ENCODE results near the gene ATG9B.
"Not testable (repeated sequence)": the region's sequence is repeated elsewhere in the genome, so short reads cannot be mapped to it uniquely, and the experiment has no call there.

ATG9B gene

DNA sequence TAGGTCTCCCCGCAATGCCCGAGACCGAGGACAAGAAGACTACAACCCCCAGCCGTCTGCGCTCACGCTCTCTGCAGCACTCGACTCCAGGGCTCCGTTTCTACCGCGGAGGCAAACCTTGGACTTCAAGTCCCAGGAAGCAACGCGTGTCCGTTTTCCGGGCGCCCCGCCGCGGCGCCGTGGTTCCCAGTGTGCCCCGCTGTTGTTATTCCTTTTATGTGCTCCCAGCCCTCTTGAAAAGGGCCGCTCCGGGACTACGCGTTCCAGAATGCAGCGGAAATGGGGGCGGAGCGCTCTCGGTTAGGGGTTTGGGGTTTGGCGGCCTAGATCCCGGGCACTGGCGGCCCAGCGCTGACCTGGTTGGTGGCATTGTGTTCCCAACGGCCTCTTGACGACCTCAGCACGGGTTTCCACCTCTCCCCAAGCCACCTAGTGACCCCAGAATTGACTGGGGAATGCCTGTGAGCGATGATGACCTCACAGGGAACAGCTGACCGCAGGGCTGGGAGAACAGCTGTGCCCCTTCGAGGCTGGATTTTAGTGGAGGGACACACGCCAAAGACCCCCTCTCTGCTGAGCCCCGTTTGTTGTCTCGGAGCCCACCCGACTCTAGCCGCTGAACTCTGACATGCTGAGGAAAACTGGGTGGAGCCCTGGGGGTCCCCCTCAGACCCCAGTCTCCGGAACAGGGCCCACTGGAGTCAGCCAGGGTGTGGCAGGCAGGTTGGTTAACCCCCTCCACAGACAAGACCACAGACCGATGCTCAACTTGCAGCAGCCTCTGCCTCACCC is 33.9 kb upstream of the ATG9B start:
- peak; percentile 99 for DNase-seq

DNA sequence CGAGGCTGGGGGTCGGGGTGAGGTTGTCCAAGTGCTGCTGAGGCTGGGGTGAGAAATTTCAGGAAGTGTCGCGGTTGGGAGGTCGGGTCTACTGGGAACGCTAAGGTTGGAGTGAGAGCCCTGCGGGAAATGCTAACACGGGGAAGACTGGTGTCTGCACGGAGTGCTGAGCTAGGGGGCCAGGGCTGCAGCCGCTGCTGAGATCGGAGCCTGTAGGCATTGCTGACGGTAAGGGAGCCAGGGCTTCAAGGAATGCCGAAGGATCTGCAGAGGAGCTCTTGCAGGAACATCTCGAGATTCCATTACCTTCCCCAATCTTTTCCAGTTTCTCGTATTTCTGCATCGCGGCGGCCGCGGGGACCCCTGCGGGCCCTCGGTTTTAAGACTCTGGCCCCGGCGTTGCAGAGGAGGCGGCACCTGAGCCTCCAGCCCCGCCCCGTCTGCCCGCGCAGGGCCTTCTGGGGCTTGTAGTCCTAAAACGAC is 33.3 kb upstream of the ATG9B start, which contains the start of gene CDK5:
Gene CDK5, minus strand, starts transcription at position 392 of the 483 bp plus-strand sequence. Its CDS starts 49 bp downstream, at position 343.
- DNase-seq: no peak

DNA sequence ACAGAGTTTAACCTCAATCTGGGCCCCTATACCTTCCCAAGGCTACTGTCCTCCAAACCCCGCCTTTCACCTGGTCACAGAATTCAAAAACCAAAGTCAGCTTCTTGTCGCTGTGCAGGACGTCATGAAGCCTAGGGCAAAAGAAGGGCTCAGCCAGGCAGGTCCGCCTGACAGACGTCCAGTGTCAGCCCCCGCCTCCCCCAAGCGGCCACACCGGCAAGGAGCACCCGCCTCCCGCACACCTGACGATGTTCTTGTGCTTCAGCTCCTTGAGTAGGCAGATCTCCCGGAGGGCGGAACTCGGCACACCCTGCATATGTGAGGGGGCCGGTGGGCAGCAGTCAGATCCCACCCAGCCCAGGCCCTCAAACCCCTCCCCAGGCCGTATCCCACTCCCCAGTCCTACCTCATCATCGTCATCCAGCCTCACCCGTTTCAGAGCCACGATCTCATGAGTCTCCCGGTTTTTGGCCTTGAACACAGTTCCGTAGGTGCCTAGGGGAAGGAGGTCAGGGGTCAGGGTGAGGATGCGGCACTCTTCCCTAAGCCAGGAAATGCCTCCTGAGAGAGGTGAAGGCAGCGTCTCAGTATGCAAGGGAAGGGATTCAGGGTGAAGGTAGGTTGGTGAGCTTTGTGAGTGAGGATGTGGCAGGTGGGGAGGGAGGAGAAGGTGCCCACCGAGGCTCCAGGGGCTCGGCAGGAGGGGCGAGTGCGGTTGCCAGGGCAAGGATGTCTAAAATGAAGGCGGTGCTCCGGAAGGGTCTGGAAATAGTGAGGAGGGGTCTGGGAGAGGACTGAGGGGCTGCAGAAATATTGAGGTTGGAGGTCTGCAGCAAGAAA is 32.6 kb upstream of the ATG9B start:
- no peak for DNase-seq

DNA sequence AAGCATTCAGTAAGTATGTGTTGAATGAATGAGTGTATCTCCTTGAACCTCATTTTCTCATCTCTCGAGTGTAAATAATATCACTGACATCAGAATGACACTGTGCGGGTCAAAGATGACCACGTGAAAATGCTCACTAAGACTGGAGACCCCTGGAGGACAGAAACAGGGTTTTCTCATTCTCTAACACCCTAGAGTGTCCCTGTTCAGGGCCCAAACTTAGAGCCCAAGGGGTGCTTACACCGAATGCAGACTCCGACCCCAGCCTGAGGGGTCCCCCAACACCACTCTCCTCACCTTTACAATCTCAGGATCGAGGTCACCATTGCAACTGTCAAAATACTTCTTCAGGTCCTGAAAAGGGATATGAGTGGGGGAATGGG is 32.0 kb upstream of the ATG9B start:
- no peak for DNase-seq

DNA sequence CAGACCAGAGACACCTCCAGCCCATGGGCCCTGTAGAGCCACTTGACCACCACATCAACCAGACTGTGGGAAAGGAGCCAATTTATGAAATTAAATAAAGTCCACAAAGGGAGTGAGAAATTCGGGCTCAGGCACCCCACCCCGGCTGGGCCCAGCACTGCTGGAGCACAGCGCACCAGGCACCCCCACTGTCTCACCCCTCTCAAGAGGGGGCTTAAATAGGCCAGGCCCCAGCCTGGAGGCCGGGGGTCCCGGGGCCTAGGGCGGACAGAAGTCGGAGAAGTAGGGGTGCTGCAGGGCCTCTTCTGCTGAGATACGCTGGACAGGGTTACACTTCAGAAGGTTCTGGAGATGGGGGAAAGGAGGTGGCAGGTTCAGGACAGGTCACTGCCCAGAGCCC is 29.5 kb upstream of the ATG9B start:
- DNase-seq: no peak

DNA sequence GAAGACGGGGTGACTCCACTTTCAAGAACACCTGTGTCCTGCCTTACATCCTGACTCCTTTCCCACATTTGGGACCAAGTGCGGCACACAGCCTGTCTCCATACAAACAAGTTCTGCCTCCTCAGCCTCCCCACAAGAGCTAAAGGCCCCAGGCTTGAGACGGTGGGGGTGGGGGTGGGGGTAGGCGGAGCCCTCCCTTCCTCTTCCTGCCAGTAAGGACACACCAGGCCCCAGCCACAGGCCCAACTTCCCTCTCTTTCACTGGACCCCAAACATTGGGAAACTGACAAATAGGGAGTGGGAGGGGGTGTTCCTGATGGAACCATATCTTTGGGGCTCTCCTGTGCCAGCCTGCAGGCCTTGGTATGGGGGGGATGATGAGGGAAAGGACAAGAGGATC is 28.8 kb upstream of the ATG9B start:
- DNase-seq: no peak

DNA sequence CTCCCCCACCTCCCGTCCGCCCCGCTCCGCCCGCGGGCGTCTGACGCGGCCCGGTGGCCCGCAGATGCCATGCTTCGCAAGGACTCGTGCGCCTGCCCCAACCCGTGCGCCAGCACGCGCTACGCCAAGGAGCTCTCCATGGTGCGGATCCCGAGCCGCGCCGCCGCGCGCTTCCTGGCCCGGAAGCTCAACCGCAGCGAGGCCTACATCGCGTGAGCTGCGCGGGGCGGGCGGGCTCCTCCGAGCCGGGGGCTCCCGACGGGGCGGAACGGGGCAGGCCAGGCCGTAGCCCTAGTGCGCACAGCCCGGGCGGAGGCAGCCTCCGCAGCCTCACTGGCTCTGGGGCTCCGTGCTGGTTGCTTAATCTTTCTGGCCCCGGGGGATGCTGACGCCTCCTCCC is 26.8 kb upstream of the ATG9B start:
- no peak for DNase-seq

DNA sequence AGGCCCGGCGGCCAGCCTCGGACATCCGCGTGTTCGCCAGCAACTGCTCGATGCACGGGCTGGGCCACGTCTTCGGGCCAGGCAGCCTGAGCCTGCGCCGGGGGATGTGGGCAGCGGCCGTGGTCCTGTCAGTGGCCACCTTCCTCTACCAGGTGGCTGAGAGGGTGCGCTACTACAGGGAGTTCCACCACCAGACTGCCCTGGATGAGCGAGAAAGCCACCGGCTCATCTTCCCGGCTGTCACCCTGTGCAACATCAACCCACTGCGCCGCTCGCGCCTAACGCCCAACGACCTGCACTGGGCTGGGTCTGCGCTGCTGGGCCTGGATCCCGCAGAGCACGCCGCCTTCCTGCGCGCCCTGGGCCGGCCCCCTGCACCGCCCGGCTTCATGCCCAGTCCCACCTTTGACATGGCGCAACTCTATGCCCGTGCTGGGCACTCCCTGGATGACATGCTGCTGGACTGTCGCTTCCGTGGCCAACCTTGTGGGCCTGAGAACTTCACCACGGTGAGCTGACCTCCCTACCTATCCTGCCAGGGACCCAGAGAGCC is 24.7 kb upstream of the ATG9B start:
- no peak for DNase-seq

DNA sequence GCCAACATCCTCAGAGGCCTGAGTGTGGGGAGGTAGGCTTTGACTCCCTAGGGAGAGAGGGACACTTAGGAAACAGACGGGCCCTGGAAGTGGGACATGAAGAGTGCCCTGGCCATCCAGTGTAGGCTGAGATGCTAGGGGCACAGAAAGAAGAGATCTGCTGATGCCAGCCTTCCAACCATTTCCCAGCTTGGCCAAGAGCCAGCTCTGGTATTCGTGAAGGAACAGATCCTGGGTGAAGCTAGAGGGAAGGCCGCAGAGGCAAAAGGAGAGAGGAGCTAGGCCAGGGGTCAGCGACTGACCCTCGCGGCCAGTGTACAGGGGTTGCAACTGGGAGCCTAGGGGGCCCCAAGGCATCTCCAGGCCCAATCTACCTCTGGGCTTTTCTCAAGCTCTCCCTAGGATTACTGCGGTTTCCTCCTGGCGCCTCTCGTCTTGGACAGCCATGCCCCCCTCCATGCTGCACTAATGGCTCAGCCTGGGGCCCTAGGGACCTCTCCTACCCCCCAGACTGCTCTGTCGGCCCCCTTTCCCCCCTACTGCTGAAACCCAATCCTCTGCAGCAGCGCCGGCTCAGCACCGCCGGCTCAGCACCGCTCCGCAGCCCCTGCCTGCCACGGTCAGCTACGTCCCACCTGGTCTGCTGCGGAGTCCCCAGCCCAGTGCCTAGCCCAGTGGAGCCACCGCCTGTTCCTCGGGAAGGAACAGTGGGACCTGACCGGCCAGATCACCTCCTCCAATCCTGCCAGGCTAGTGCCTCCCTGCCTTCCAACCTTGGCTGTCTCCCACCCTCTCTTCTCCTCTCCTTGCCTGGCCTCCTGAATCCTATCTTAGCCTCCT is 23.9 kb upstream of the ATG9B start, which contains the start of gene ASIC3:
Gene ASIC3, plus strand, starts transcription at position 556 of the 840 bp plus-strand sequence. CDS start 355 bp downstream, outside the sequence.
- no peak for DNase-seq

DNA sequence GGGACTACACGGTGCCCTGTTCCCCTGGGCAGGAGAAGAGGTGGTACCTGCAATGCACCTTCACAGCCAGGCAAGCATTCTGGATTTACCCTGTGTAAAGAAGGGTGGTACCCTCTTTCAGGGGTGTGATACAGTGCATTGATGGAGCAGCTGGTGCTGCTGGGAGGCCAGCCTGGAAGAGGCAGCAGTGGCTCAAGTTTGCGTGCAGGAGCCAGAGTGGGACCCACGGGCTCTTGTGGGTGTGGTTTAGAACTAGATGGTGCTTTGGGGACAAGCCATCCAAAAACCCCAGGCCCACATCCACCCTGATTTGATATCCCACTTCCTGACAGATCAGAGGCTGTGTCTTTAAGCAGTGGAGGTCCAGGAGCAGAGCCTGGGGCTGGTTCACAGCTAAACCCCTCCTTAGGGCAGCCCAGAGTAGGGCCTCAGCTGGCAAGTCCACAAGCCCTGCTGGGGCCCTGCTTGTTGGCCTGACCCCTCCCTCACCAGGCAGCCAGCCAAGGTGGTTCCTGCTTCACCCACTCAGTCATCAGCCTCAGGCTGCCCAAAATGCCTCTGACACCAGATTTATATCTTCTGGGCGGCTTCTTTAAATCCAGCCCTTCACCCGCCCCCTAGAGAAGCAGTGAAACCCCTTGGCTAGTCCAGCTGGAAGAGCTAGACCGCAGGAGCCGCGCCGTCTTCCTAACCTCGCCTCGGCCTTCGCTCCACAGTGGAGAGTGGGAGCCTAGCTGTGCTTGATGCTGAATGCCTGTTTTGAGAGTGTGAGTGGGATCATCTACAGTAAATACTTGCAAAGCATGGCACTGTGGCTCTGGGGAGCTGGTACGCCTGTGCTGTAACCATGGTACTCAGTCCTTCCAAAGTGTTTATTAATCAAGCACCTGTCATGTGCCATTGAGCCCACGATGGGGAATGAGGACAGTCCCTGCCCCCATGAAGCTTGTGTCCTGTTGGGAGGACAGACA is 22.6 kb upstream of the ATG9B start:
- no peak for DNase-seq

DNA sequence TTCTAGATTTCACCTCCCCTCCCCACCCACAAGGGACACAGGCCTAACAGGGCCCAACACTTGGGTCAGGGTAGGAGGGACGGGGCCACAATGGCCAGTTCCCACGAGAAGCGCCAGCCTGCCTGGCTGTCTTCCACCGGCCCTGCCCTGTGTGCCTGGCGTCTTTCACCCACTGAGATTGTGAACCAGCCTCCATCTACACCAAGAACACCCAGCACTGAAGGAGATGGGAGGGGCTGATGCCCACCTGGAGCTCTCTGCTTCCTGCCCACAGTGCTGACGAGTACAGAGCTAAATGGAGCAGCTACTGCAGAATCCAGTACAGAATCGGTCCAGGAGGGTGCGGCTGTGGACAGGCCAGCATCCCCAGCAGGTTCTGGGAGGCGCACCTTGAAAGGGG is 21.7 kb upstream of the ATG9B start:
- no peak for DNase-seq

DNA sequence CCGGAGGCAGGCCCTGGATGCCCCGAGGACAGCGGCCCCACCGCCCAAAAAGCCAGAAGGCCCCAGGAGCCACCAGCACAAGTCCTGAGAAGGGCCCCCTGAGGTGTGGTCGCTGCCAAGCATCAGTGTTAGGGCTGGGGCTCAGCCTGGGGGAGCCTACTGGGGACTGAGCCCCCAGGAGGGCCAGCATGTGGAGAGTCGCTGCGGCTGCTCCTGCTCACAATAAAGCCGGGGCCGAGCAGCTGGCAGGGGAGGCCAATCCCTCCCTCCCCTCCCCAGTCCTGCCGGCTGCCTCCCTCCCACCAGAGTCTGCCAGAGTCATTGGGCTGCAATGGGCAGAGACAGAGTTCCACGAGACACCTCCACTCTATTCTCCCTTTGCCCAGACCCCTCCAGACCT is 21.0 kb upstream of the ATG9B start:
- no peak for DNase-seq

DNA sequence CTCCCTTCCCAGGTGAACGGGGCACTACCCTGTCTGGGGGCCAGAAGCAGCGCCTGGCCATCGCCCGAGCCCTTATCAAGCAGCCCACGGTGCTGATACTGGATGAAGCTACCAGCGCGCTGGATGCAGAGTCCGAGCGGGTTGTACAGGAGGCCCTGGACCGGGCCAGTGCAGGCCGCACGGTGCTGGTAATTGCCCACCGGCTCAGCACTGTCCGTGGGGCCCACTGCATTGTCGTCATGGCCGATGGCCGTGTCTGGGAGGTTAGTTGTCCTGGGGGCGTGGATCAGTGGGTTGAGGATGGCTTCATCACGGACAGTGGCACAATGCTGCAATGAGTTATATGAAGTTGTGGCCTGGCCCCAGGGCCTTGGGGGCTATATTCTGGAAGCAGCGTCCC is 19.7 kb upstream of the ATG9B start:
- DNase-seq: no peak

DNA sequence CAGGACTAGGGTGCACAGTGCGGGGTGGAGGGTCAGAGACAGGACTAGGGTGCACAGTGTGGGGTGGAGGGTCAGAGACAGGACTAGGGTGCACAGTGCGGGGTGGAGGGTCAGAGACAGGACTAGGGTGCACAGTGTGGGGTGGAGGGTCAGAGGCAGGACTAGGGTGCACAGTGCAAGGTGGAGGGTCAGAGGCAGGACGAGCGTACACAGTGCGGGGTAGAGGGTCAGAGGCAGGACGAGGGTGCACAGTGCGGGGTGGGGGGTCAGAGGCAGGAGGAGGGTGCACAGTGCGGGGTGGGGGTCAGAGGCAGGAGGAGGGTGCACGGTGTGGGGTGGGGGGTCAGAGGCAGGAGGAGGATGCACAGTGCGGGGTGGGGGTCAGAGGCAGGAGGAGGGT is 19.2 kb upstream of the ATG9B start:
- not testable (repeated sequence) for DNase-seq

DNA sequence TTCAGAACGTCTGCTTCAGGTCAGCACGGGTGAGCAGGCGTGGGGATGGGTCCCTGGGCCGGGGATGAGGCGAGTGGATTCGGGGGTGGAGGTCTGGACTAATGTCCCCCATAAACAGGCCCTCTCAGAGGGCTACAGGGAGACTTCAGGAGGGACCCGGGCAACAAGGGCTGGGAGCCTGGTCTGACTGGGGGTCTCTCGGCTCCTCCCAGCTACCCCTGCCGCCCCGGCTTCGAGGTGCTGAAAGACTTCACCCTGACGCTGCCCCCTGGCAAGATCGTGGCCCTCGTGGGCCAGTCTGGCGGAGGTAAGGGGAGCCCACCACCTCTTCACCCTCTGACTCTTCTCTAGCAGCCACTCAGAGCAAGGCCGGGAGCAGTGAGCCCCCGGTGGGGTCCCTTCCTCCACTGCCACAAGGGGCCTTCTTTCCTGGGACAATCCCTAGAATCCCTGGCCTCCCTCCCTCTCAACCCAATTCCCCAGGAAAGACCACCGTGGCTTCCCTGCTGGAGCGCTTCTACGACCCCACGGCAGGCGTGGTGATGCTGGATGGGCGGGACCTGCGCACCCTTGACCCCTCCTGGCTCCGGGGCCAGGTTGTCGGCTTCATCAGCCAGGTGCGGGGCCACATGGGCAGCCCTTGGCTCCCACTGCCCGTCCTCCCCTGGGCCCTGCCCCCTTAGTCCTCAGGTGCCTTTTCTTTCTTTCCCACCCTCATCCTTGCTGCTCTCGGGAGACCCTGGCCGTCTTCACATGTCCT is 16.5 kb upstream of the ATG9B start:
- DNase-seq: no peak

DNA sequence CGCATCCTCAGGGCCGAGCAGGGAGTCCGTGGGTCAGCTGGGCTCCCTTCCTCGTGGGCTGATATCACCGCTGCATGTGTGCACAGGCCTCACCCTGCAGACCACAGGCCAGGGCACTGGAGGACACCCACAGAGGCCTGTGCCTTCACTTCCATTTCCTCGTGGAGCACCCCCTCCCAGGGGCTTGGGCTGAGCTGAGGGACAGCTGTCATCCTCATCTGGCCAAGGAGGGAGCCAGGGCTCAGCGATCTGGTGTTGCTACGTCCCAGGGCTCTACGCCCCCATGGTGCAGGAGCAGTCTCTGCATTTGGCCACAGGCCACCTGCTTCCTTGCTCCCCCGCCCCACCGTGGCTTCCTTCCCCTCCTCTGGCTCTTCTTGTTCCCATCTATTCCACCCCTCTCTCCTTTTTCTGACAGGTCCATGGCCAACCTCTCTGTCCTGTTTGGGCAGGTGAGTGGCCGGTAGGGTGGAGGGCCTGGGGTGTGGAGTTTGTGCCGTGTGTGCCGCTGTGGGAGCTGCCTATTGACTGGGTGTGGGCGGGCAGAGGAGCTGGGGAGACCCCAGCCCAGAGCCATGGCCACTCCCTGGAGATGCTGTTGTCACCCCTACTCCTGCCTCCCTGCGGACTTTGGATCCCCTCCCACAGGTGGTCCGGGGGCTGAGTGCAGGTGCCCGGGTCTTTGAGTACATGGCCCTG is 15.7 kb upstream of the ATG9B start:
- DNase-seq: no peak

DNA sequence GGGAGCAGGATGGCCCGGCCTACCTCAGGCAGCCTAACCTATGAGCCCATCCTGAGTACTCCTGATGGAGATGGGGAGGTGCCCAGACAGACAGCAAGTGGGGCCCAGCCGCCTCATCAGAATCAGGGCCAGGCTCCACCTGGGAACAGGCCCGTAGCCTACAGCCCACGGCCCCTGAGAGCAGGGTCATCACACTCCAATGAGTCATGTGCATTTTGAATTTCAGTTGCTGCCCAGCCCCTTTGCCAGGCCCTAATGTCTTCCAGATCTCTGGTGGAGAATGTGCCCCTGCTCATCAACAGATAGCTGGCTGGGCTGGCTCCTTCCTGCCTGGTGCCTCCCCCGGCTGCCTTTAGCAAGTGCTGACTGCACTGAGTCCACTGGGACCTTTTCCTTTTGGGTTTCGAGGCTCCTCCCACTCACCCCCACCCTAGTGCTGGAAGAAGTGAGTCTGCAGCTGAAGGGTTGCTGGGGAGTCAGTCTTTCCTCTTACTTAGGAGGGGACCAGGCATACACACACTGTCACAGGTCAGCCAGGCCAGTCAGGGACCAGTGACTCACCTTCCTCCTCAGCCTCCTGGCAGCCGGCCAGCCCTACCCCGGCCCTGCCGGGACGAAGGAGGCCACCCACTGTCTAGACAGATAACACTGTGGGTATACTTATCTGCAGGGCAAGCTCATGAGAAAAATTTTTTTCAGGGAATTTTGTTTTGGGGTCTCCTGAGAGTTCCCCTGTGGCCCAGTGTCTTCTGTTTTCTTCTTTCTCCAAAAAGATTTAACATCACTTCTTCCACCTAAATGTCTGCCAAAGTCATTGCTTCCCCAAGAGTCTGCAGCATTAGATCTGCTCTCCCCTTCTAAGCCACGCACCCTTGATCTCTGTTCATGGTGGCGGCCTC is 14.9 kb upstream of the ATG9B start:
- no peak for DNase-seq

DNA sequence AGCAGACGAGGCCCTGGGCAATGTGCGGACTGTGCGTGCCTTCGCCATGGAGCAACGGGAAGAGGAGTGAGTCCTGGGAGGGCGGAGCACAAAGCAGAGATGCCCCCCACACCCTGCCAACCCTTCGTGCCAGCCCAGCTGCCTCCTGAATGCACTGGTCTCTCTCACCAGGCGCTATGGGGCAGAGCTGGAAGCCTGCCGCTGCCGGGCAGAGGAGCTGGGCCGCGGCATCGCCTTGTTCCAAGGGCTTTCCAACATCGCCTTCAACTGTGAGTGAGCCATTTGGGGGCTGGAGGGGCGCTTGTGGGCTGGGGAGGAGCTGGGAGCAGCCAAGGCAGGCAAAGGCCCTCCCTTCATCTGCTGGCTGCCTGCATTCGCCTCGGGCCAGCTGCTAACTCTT is 11.6 kb upstream of the ATG9B start:
- no peak for DNase-seq

Measured in NCI-H1048 (cell line).